LNCaP clone FGC (cell line): ENCODE measurements around the gene YEATS2.

ENCODE experiments used
- DNase-seq: peaks from one replicate; pipeline ENCODE4 v3.0.0-alpha.2; 2011; ENCODE audit warnings: low read depth
- H3K4me3 ChIP-seq: 2 replicates; pipeline ENCODE4 v1.5.1; 2011; ENCODE audit warnings: mild to moderate bottlenecking, low read depth, low read length, control low read depth
- CTCF ChIP-seq: IDR thresholded peaks from 2 replicates; pipeline ENCODE4 v1.5.1; 2012; ENCODE audit warnings: mild to moderate bottlenecking; ENCODE audit not compliant: control insufficient read depth, insufficient read depth; ENCODE audit errors: extremely low read depth

YEATS2 gene

DNA sequence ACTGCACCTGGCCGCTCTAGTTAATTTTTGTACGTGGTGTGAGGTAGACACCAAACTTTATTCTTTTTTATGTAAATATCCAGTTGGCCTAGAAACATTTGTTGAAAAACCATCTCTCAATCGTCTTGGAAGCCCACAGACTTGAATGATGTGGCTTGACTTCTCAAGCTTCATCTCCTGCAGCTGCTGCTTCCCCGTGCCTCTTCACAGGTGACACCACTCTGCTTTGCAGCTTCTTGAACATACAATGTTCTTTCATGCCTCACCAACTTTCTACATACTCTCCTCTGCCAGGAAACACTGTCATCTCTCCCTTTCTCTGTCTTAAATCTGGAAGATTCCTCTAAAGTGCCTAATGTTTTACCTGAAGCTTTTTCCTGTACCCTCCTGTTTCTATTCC is 92.2 kb downstream of the YEATS2 start:
- no peak for DNase-seq
- H3K4me3 ChIP-seq = no peak overlapping the region
- no peak for TF ChIP-seq CTCF

- TF ChIP-seq CTCF = no peak
- DNase-seq = no peak
- no peak overlapping the region for H3K4me3 ChIP-seq
Observed at GRCh38 chr3:183790700-183791099, 93.1 kb downstream of the YEATS2 start.

DNA sequence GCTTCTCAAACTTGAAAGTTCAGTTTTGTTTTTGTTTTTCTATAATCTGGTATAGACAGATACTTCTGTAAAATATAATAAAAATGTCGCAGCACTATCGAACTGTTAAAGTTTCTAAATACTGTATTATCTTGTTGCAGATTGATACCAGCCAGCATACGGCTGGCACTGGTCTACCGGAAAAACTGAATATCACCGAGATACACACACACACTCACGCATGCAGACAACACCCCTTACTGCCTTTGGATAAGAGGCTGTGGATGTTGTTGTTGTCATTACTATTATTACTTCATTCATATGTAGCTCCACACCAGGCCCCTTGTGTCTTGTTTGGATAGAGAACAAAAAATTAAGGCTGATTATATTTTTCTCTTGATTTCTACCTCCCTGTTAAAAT is 95.4 kb downstream of the YEATS2 start:
- no peak overlapping the region for H3K4me3 ChIP-seq
- no peak for TF ChIP-seq CTCF
- DNase-seq = no peak

DNA sequence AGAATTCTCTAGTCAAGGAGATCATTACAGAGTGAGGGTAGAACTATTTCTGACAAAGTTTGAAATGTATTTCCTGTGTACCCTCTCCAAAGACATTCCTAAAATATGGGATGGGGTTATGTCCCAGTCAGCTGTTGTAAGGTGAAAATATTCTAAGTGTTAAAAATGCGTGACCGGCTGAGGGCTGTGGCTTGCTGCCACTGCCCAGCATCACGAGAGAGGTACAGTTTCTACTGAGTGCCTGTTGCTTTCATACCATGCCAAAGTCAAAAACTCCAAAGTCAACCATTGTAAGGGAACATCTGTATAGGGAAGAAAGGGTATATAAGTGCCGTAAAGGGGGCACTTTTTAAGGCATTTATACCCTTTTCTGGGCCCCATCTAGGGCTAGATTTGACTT is 96.9 kb downstream of the YEATS2 start:
- H3K4me3 ChIP-seq = no peak overlapping the region
- TF ChIP-seq CTCF = no peak
- no peak for DNase-seq

DNA sequence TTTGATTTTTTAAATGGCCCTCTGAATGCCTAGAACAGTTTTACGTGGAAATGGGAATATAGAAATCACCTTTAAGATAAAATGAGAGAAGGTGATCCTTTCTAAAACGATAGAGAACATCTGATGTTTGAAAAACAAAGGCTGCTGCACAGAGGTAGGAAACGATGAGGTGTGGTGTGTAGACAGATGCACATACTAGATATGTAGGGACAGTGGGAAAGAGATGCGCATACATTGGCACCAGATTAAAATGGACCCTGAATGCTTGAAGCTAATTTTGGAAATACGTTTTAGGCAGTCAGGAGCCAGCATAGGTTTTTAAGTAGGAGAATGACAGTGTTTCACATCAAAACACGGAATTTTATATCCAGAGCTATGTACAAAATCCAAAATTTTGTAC is 98.8 kb downstream of the YEATS2 start:
- no peak for DNase-seq
- TF ChIP-seq CTCF = no peak
- no peak overlapping the region for H3K4me3 ChIP-seq

GRCh38 chr3:183797996-183798395 is 100.4 kb downstream of the YEATS2 start:
- no peak overlapping the region for H3K4me3 ChIP-seq
- DNase-seq = no peak
- TF ChIP-seq CTCF = no peak

- no peak for DNase-seq
- no peak overlapping the region for H3K4me3 ChIP-seq
- TF ChIP-seq CTCF = no peak
Observed at GRCh38 chr3:183799461-183799860, 101.9 kb downstream of the YEATS2 start.
